ENCODE data around the gene SSR4. TPM values are rescaled to one million over a fixed set of nuclear protein-coding genes. Genes with fewer than 3 reads are reported as not detected.

Gene SSR4
- total RNA-seq, 1 donor from 2014 or later, result 183 TPM

- no peak for DNase-seq (ENCODE audit: low read depth, low spot score)
These were observed 29.7 kb upstream of the SSR4 start for GRCh38 chrX:153764786-153765137.

GRCh38 chrX:153765138-153766079, 29.1 kb upstream of the SSR4 start:
- Mint-ChIP-seq H3K9me3 (no peaks in the 10 kb centered on the region), H3K4me1 (peaks cover 12% of the 10 kb centered on the region), H3K27me3 (ENCODE audit: low read depth) (no peaks in the 10 kb centered on the region), H3K27ac (ENCODE audit: unreplicated experiment) (peak overlapping the region; percentile 57), H3K36me3 (ENCODE audit: low read depth) (no peaks in the 10 kb centered on the region), H3K4me3 (peak overlapping the region; percentile 77)
- DNase-seq (ENCODE audit: low read depth, low spot score), result peak; percentile 30
- no peak for TF ChIP-seq CTCF (conservative IDR thresholded peaks at IDR 0.05)

More at GRCh38 chrX:153764786-153765137, 29.7 kb upstream of the SSR4 start:
- H3K9me3 Mint-ChIP-seq, result no peaks in the 10 kb centered on the region
- H3K27ac Mint-ChIP-seq (ENCODE audit: unreplicated experiment), result no peak overlapping the region
- no peak overlapping the region for H3K4me3 Mint-ChIP-seq
- TF ChIP-seq CTCF (conservative IDR thresholded peaks at IDR 0.05), result no peak
- H3K4me1 Mint-ChIP-seq, result peaks cover 12% of the 10 kb centered on the region
- no peaks in the 10 kb centered on the region for H3K27me3 Mint-ChIP-seq (ENCODE audit: low read depth)
- no peaks in the 10 kb centered on the region for H3K36me3 Mint-ChIP-seq (ENCODE audit: low read depth)

GRCh38 chrX:153766098-153766817, 28.2 kb upstream of the SSR4 start:
- Mint-ChIP-seq H3K27ac (ENCODE audit: unreplicated experiment) (peak overlapping the region; percentile 90), H3K36me3 (ENCODE audit: low read depth) (no peaks in the 10 kb centered on the region), H3K4me1 (peaks cover 12% of the 10 kb centered on the region), H3K9me3 (no peaks in the 10 kb centered on the region), H3K4me3 (peak overlapping the region; percentile 76), H3K27me3 (ENCODE audit: low read depth) (no peaks in the 10 kb centered on the region)
- no peak for TF ChIP-seq CTCF (conservative IDR thresholded peaks at IDR 0.05)
- no peak for DNase-seq (ENCODE audit: low read depth, low spot score)

GRCh38 chrX:153766871-153767673, 27.4 kb upstream of the SSR4 start:
- peak overlapping the region; percentile 76 for H3K4me3 Mint-ChIP-seq
- H3K36me3 Mint-ChIP-seq (ENCODE audit: low read depth), result no peaks in the 10 kb centered on the region
- TF ChIP-seq CTCF (conservative IDR thresholded peaks at IDR 0.05), result no peak
- DNase-seq (ENCODE audit: low read depth, low spot score), result no peak
- peak overlapping the region; percentile 90 for H3K27ac Mint-ChIP-seq (ENCODE audit: unreplicated experiment)
- peaks cover 12% of the 10 kb centered on the region for H3K4me1 Mint-ChIP-seq
- H3K27me3 Mint-ChIP-seq (ENCODE audit: low read depth), result no peaks in the 10 kb centered on the region
- no peaks in the 10 kb centered on the region for H3K9me3 Mint-ChIP-seq

GRCh38 chrX:153767674-153768055, 26.8 kb upstream of the SSR4 start:
- H3K4me3 Mint-ChIP-seq, result no peak overlapping the region
- no peaks in the 10 kb centered on the region for H3K27me3 Mint-ChIP-seq (ENCODE audit: low read depth)
- no peak for TF ChIP-seq CTCF (conservative IDR thresholded peaks at IDR 0.05)
- H3K9me3 Mint-ChIP-seq, result no peaks in the 10 kb centered on the region
- no peak overlapping the region for H3K27ac Mint-ChIP-seq (ENCODE audit: unreplicated experiment)
- no peaks in the 10 kb centered on the region for H3K36me3 Mint-ChIP-seq (ENCODE audit: low read depth)
- DNase-seq (ENCODE audit: low read depth, low spot score), result no peak
- peaks cover 12% of the 10 kb centered on the region for H3K4me1 Mint-ChIP-seq

Data from neural crest cell (in vitro differentiated cells).